Mucosa of descending colon (tissue), 3 donors: ENCODE data around the gene DUSP16. TPM values are rescaled to one million over a fixed set of nuclear protein-coding genes. Genes with fewer than 3 reads are reported as not detected.

ENCODE experiments used
- ATAC-seq: fragments of 200-7000 bp; cut with Tn5 transposase; one replicate; pipeline ENCODE4 v1.9.1; 2020; ENCODE audit warnings: mild to moderate bottlenecking, moderate library complexity
- DNase-seq, 3 donors: peaks; one replicate each; pipeline ENCODE4 v3.0.0-alpha.2; 2020
- H3K36me3 ChIP-seq: fragments of 200-600 bp; one replicate; pipeline ENCODE4 v1.8.0; 2021; ENCODE audit warnings: low read depth, mild to moderate bottlenecking
- H3K4me1 ChIP-seq: fragments of 200-600 bp; one replicate; pipeline ENCODE4 v1.8.0; 2021; ENCODE audit warnings: low read depth, mild to moderate bottlenecking
- H3K4me3 ChIP-seq: fragments of 200-600 bp; one replicate; pipeline ENCODE4 v1.8.0; 2021; ENCODE audit warnings: mild to moderate bottlenecking
- H3K9me3 ChIP-seq: fragments of 200-600 bp; one replicate; pipeline ENCODE4 v1.8.0; 2021; ENCODE audit warnings: mild to moderate bottlenecking
- CTCF ChIP-seq: fragments of 200-600 bp; IDR thresholded peaks from one replicate; pipeline ENCODE4 v1.8.0; 2022; ENCODE audit warnings: antibody characterized with exemption, mild to moderate bottlenecking
- intact Hi-C, 2 donors: fragments of 100-400 bp; cut with DNase I in 1 of 2; cut with micrococcal nuclease in 1 of 2; formaldehyde crosslinking; loops; one replicate each; pipeline versions ENCODE4 v1.11.0 to v1.11.1; 2022; cut with DNase I, micrococcal nuclease
- total RNA-seq, 3 donors: library from RNA; stranded (reverse); fragmentation: NEBNext Ultra II Directional in 2 of 3; extraction: Animal tissue kit (Norgen Biotek cat#: 25700) in 2 of 3; gene quantifications; one replicate each; pipeline versions ENCODE4 v1.2.1 to v1.2.4, GENCODE V29; 2021 to 2023
- donor health status: DM: no; HTN: no; CAD: no; lungs with moderate emphysema.
- donor health status: DM: no; HTN: no; CAD: no.
- donor health status: DM: no; HTN: yes; CAD: no.

Gene DUSP16
- total RNA-seq, 3 donors from 2014 or later = 42.3 to 61.8 (median 42.9) TPM

GRCh38 chr12:12456637-12457036 lies 106.0 kb downstream of the DUSP16 start:
- Histone ChIP-seq H3K9me3 (no peaks in the 10 kb centered on the region), H3K36me3 (no peaks in the 10 kb centered on the region), H3K4me1 (no peaks in the 10 kb centered on the region), H3K4me3 (no peak overlapping the region)
- ATAC-seq = peak; percentile 47
- TF ChIP-seq CTCF = no peak
- no peak for DNase-seq
- intact Hi-C loops = no loop called here

GRCh38 chr12:12454315-12454714 lies 108.3 kb downstream of the DUSP16 start:
- ATAC-seq (no peak), DNase-seq (no peak)
- H3K9me3 ChIP-seq = no peaks in the 10 kb centered on the region
- no peak overlapping the region for H3K4me3 ChIP-seq
- no peak for TF ChIP-seq CTCF
- no peaks in the 10 kb centered on the region for H3K36me3 ChIP-seq
- intact Hi-C loops = no loop called here
- peaks cover 16% of the 10 kb centered on the region for H3K4me1 ChIP-seq

- Histone ChIP-seq H3K4me3 (no peak overlapping the region), H3K36me3 (no peaks in the 10 kb centered on the region), H3K9me3 (no peaks in the 10 kb centered on the region), H3K4me1 (peaks cover 16% of the 10 kb centered on the region)
- no peak for TF ChIP-seq CTCF
- intact Hi-C loops = no loop called here
- ATAC-seq (no peak), DNase-seq (no peak)
These were observed 109.0 kb downstream of the DUSP16 start for GRCh38 chr12:12453635-12454034.

GRCh38 chr12:12452326-12452902 lies 110.2 kb downstream of the DUSP16 start:
- H3K4me1 ChIP-seq = peaks cover 16% of the 10 kb centered on the region
- H3K4me3 ChIP-seq = no peak overlapping the region
- ATAC-seq = no peak
- TF ChIP-seq CTCF = no peak
- DNase-seq = no peak
- no peaks in the 10 kb centered on the region for H3K9me3 ChIP-seq
- intact Hi-C loops = no loop called here
- no peaks in the 10 kb centered on the region for H3K36me3 ChIP-seq

GRCh38 chr12:12451098-12451497 lies 111.6 kb downstream of the DUSP16 start:
- Histone ChIP-seq H3K4me1 (peaks cover 16% of the 10 kb centered on the region), H3K36me3 (no peaks in the 10 kb centered on the region), H3K9me3 (no peaks in the 10 kb centered on the region), H3K4me3 (no peak overlapping the region)
- DNase-seq (no peak), ATAC-seq (peak; percentile 82)
- TF ChIP-seq CTCF = no peak
- intact Hi-C loops = no loop called here

- Histone ChIP-seq H3K36me3 (no peaks in the 10 kb centered on the region), H3K4me3 (no peak overlapping the region), H3K4me1 (peaks cover 16% of the 10 kb centered on the region), H3K9me3 (no peaks in the 10 kb centered on the region)
- intact Hi-C loops = no loop called here
- peak; percentile 60 for ATAC-seq
- TF ChIP-seq CTCF = no peak
- no peak for DNase-seq
These were observed 112.6 kb downstream of the DUSP16 start for GRCh38 chr12:12450043-12450471.
